NCI-H2196 (cell line): ENCODE data around the gene SRSF10.
"Not testable (repeated sequence)": the region's sequence is repeated elsewhere in the genome, so short reads cannot be mapped to it uniquely, and the experiment has no call there.

Experiments
- DNase-seq: peaks from one replicate; lab custom pipeline; 2025; ENCODE audit not compliant: unreplicated experiment; lab: John Stamatoyannopoulos, UW

Gene SRSF10

DNA sequence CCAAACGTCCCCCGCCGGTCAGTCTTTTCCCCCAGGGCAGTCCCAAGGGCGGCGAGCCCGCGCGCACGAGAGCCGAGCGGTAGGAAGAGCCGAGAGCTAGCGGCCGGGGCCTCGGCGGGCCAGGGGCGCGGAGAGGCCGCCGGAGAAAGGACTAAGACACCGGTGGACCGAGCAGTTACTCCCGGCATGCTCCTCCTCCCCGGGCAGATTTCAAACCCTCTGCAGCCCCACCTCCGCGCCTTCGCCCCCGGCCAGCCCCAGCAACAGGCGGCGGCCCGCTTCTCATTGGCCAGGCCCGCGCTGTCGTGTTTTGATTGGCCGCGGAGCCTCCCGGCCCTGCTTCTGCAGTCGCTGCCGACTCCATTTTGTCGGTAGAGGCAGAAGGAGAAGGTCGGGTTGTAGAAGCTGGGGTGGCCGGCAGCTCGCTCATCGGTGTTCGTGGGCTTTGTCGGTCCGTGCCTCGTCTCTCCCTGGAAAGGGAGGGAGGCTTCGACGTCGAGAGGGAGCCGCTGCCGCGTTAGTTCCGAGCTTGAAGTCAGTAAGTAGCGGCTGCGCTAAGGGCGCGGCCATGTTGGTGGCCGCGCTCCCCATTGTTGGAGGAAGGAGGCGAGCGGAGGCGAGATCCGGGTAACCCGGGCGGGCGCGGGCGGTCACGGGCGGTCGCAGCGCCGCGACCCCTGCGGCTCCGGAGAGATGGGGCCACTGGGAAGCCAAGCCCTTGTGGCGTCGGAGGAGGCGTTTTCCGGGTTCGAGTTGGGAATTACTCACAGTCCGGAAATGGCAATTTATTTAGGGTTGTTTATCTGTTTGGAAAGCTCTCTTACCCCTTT lies 20.5 kb downstream of the SRSF10 start, which contains the start of gene PNRC2:
Gene PNRC2 (plus strand): TSS at position 368 of the 830 bp plus-strand sequence. CDS start 1,630 bp downstream, outside the sequence.
- DNase-seq: peak; percentile 92

DNA sequence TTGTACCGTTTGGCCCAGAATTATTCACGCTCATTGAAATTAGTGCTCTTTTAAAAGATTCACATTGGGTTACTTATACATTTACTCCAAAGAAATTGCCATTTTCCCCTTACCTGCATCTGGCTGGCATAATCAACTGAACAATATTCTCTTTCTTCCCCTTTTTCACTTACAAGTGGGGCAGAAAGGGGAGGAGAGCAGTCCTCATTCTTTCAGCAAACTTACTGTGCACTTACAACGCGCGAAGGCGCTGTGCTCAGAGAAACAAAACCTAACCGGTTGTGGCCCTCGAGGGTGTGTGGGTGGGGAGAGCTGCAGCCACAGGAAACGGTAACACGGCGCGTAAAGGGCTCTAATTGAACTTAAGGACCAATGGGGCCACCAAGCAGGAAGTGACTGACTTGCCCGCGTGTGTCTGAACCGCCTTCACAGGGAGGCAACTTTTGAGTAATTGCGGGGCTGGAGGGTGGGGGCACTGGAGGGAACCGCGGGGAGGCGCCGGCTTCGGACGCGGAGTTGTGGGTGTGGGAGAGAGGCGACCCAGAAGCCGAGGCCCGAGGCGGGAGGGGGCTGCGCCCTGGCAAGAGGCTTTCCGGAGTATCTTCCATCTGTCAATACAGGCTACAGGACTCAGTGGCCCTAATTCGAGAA lies 21.2 kb downstream of the SRSF10 start:
- peak; percentile 82 for DNase-seq

- not testable (repeated sequence) for DNase-seq
These were observed 21.9 kb downstream of the SRSF10 start for GRCh38 chr1:23958040-23958809.

DNA sequence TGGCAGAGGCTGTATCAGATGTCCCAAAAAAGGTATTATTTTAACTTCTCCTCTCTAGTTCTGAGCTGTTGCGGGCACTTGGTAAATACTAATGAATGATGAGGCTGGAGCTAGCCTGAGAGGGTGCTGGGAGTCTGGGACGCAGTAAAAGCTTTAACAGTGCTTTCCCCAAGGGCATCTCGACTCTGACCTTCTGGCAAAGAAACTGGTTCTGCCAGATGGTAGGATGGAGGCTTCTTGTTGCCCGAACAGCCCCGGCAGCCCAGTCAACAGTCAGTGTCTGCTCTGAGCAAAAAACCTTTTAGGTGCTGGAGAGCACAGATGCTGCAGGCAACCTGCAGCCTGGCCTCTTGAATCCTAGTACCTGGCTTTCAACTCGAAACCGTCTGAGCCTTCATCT lies 23.0 kb downstream of the SRSF10 start:
- peak; percentile 73 for DNase-seq

- DNase-seq: no peak
These were observed 27.1 kb downstream of the SRSF10 start for GRCh38 chr1:23953020-23953419.

DNA sequence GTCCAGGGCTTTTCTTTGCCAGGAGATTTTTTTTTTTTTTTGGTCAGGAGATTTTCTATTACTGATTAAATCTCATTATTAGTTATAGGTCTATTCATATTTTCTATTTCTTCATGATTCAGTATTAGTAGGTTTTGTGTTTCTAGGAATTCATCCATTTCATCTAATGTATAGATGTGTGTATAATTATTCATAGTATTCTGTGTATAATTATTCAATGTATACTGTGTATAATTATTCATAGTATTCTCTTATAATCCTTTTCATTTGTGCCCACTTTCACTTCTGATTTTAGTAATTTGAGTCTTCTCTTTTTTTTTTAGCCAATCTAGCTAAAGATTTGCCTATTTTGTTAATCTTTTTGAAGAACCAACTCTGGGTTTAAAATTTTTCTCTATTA lies 32.8 kb downstream of the SRSF10 start:
- DNase-seq: no peak

- DNase-seq: no peak
These were observed 43.5 kb downstream of the SRSF10 start for GRCh38 chr1:23936481-23937176.

GRCh38 chr1:23931491-23931880 lies 48.6 kb downstream of the SRSF10 start:
- DNase-seq: no peak

DNA sequence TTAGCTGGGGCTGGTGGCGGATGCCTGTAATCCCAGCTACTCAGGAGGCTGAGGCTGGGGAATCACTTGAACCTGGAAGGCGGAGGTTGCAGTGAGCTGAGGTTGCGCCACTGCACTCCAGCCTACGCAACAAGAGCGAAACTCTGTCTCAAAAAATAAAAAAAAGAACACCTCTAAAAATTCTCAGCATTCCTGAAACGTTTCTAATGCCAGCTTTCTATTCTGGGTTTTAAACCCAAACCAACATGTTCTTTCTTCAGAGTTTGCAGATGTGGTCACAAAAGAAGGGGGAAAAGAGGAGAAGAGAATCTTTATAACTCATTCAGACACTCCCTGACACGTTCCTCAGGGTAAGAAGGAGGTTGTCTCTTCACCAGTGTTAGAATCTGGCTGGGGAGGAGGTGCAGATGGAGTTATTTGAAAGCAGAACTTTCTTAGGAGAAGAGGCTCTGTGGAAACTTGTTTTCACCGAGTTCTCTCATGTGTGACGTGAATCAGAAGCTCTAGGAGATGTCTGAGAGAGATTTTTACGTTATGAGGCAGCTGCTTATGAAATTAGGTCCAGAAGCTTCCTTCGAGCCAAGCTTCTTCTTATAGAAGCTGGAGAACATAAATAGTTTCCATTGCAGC lies 49.2 kb downstream of the SRSF10 start:
- no peak for DNase-seq

- DNase-seq: no peak
These were observed 49.9 kb downstream of the SRSF10 start for GRCh38 chr1:23930270-23930669.

DNA sequence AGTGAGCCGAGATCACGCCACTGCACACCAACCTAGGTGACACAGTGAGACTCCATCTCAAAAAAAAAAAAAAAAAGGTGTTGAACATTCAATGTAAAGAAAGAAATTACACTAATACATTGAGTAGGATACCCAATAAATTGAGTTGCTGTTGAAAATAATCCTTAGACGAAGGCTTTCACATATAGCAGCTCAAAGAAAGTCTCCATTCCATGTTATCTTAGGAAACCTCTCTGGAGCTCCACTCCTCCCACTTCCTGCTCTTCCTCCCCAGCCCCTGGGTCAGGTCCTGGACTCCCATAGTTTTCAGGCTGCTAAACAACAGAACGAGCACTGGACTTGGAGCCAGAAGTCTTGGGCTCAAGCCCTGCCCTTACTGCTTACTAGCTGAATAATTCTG lies 51.3 kb downstream of the SRSF10 start:
- DNase-seq: no peak

GRCh38 chr1:23927097-23927496 lies 53.0 kb downstream of the SRSF10 start:
- no peak for DNase-seq

- DNase-seq: no peak
These were observed 54.8 kb downstream of the SRSF10 start for GRCh38 chr1:23925279-23925678.

DNA sequence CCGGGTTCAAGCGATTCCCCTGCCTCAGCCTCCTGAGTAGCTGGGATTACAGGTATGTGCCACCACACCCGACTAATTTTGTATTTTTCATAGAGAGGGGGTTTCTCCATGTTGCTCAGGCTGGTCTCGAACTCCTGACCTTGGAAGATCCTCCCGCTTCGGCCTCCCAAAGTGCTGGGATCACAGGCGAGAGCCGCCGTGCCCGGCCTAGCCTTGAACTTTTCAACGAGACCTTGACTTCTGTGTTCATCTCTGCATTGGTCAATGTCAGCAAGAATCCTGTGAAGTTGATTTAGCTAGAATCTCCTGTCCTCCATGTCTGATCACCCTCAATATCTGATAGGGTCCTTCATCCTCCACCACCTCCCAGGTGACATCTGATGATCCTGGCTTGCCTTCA lies 55.5 kb downstream of the SRSF10 start:
- DNase-seq: no peak

DNA sequence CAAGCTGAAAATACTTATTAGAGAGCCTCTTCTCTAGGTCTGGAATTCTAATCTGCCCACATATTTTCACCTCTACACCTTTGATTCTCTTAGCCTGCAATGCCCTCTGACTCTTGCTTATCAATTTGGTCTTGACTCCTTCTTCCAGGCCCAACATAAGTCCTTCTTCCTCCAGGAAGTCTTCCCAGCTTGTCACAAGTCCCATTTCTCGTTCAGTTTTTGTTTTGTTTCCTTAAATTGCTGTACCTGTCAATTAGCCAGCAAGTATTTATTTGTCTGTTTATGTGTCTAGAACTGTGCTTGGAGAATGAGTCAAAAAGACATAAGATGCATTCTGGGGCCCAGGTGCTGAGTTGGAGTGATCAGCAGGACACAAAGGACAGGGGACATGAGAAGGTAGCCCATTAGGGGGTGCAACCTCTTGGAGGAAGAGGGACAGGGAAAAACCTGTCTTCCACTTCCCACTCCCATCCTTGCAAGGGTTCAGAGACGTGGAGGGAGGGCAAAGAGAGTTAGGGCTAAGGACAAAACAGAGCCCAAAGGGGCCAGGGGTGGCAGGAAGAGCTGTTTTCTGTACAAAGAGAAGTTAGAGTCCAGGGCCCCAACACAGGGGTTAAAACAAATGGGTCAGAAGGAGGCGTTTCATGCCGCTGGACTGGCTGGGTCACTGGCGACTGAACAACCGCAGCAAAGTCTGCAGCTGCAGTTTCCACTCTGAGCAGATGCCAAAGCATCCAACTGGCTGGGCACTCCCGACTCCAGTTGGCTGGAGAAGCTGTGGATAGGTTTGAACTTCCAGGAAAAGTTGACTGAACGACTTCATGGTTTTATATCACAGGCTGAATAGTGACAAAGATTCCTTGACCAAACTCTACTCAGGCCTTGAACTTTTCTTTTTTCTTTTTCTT lies 56.3 kb downstream of the SRSF10 start:
- no peak for DNase-seq

- no peak for DNase-seq
These were observed 57.7 kb downstream of the SRSF10 start for GRCh38 chr1:23922321-23922943.

DNA sequence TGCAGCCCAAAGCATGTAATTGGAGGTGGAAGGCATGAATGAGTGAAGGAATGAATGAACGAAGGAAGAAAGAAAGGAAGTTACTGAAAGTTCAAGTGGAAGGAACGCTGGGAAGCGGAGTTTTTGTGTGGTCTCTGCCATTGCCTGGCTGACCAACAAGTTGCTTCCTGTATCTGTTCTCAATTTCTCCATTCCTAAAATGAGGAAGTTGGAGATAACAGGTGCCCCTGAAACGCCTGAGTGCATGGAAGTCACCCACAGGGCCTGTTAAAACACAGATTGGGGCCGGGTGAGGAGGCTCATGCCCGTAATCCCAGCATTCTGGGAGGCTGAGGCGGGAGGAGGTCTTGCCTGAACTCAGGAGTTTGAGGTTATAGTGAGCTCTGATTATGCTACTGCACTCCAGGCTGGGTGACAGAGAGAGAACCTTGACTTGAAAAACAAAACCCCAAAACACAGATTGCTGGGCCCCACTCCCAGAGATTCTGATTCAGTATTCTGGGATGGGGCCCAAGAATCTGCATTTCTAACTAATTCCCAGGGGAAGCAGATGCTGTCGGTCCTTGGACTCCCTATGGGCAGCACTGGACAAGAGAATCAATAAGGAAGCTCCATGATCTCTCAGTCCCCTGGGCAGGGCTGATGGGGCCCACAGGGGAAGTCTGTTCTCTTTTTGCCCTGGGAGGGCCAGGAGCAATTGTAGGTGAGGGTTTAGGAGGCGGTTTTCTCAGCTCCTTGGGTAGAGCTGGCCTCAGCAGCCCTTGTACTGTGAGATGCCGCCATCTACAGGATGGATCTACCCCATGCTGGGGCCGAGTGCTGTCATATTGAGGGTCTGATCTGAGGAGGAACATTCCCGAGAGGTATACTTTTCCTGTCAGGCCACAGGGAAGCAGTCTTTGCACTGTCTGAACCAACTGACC lies 63.7 kb downstream of the SRSF10 start:
- peak; percentile 42 for DNase-seq

GRCh38 chr1:23915466-23915865 lies 64.7 kb downstream of the SRSF10 start:
- DNase-seq: no peak
